Mesenchymal stem cell (in vitro differentiated cells and primary cell): Measurements from ENCODE around the gene SOX8.

Experiments used
- DNase-seq: peaks from one replicate; pipeline ENCODE4 v3.0.0-alpha.2; 2013
- H2AFZ ChIP-seq: one replicate; pipeline ENCODE4 v1.6.1; 2013; ENCODE audit warnings: low read depth, mild to moderate bottlenecking, control low read depth, inconsistent platforms, low read length, moderate library complexity
- H2AK5ac ChIP-seq: 2 replicates; pipeline ENCODE4 v1.6.1; 2013; ENCODE audit warnings: low read length, moderate library complexity, mild to moderate bottlenecking, inconsistent platforms; ENCODE audit not compliant: severe bottlenecking
- H2BK120ac ChIP-seq: one replicate; pipeline ENCODE4 v1.6.1; 2013; ENCODE audit warnings: low read depth, mild to moderate bottlenecking, inconsistent platforms, low read length, moderate library complexity
- H2BK12ac ChIP-seq, 2 experiments: one replicate each; pipeline ENCODE4 v1.6.1; 2013; ENCODE audit warnings: inconsistent platforms in 2 of 2, low read length in 2 of 2, mild to moderate bottlenecking in 2 of 2, moderate library complexity in 2 of 2, control low read depth in 1 of 2
- H2BK15ac ChIP-seq: one replicate; pipeline ENCODE4 v1.6.1; 2013; ENCODE audit warnings: mild to moderate bottlenecking, low read depth, inconsistent platforms; ENCODE audit not compliant: poor library complexity, severe bottlenecking
- H2BK5ac ChIP-seq: 2 replicates; pipeline ENCODE4 v1.6.1; 2013; ENCODE audit warnings: low read depth, mild to moderate bottlenecking, low read length, control low read depth, inconsistent platforms; ENCODE audit not compliant: poor library complexity, severe bottlenecking
- H3K14ac ChIP-seq, 2 experiments: one replicate each; pipeline ENCODE4 v1.6.1; 2013; ENCODE audit warnings: inconsistent platforms in 2 of 2, low read length in 2 of 2, control low read depth in 1 of 2, mild to moderate bottlenecking in 1 of 2, moderate library complexity in 1 of 2
- H3K18ac ChIP-seq, 2 experiments: one replicate each; pipeline ENCODE4 v1.6.1; 2013; ENCODE audit warnings: inconsistent platforms in 2 of 2, low read length in 2 of 2, control low read depth in 1 of 2, low read depth in 1 of 2, mild to moderate bottlenecking in 1 of 2
- H3K23ac ChIP-seq, 2 experiments: one replicate each; pipeline ENCODE4 v1.6.1; 2013; ENCODE audit warnings: inconsistent platforms in 2 of 2, low read length in 2 of 2, mild to moderate bottlenecking in 2 of 2, moderate library complexity in 2 of 2, control low read depth in 1 of 2
- H3K27ac ChIP-seq: 2 replicates; pipeline ENCODE4 v1.5.1; 2013; ENCODE audit warnings: mild to moderate bottlenecking, moderate library complexity, low read length, control low read depth, inconsistent platforms; ENCODE audit not compliant: poor library complexity, severe bottlenecking
- H3K27me3 ChIP-seq, 2 experiments: 2 replicates each; pipeline versions ENCODE4 v1.6.1 to v1.7.0; 2013; ENCODE audit warnings: low read length in 2 of 2, mild to moderate bottlenecking in 2 of 2, moderate library complexity in 2 of 2, control low read depth in 1 of 2, inconsistent platforms in 1 of 2; ENCODE audit not compliant: control insufficient read depth in 1 of 2, insufficient read depth in 1 of 2
- H3K36me3 ChIP-seq, 2 experiments: 2 replicates each; pipeline versions ENCODE4 v1.6.1 to v1.7.0; 2013; ENCODE audit warnings: low read length in 2 of 2, control low read depth in 1 of 2, inconsistent platforms in 1 of 2, low read depth in 1 of 2, mild to moderate bottlenecking in 1 of 2; ENCODE audit not compliant: insufficient read depth in 2 of 2, control insufficient read depth in 1 of 2
- H3K4ac ChIP-seq, 2 experiments: one replicate each; pipeline ENCODE4 v1.6.1; 2013; ENCODE audit warnings: inconsistent platforms in 2 of 2, low read length in 2 of 2, mild to moderate bottlenecking in 2 of 2, moderate library complexity in 2 of 2, control low read depth in 1 of 2, low read depth in 1 of 2
- H3K4me1 ChIP-seq: 2 replicates; pipeline ENCODE4 v1.6.1; 2013; ENCODE audit warnings: low read depth, low read length, control low read depth; ENCODE audit not compliant: control insufficient read depth, insufficient read depth
- H3K4me2 ChIP-seq: 2 replicates; pipeline ENCODE4 v1.6.1; 2013; ENCODE audit warnings: low read length, mild to moderate bottlenecking, inconsistent platforms; ENCODE audit not compliant: poor library complexity, severe bottlenecking
- H3K4me3 ChIP-seq, 2 experiments: 2 replicates each; pipeline versions ENCODE4 v1.5.1 to v1.7.0; 2013; ENCODE audit warnings: low read length in 2 of 2, mild to moderate bottlenecking in 2 of 2, control low read depth in 1 of 2, low read depth in 1 of 2; ENCODE audit not compliant: insufficient read depth in 1 of 2
- H3K79me1 ChIP-seq: replicated peaks from 2 replicates; pipeline ENCODE4 v1.6.1; 2013; ENCODE audit warnings: mild to moderate bottlenecking, control low read depth, low read length, inconsistent platforms; ENCODE audit not compliant: poor library complexity, severe bottlenecking
- H3K9ac ChIP-seq: 2 replicates; pipeline ENCODE4 v1.7.0; 2013; ENCODE audit warnings: mild to moderate bottlenecking, low read length, moderate library complexity
- H3K9me3 ChIP-seq: 2 replicates; pipeline ENCODE4 v1.7.0; 2013; ENCODE audit warnings: mild to moderate bottlenecking, low read length; ENCODE audit not compliant: control insufficient read depth
- H4K8ac ChIP-seq: one replicate; pipeline ENCODE4 v1.6.1; 2013; ENCODE audit warnings: inconsistent platforms, mild to moderate bottlenecking, low read length, moderate library complexity
- H4K91ac ChIP-seq: one replicate; pipeline ENCODE4 v1.6.1; 2013; ENCODE audit warnings: mild to moderate bottlenecking, low read length, inconsistent platforms
- WGBS: methylation state at CpG from one replicate; pipeline ENCODE4 v1.1.7; 2013; ENCODE audit warnings: mixed read lengths; 5-methylcytosine and 5-hydroxymethylcytosine counted together

Gene SOX8

GRCh38 chr16:965036-965395 is 16.6 kb upstream of the SOX8 start:
- Histone ChIP-seq H4K8ac (no peak overlapping the region), H2AFZ (no peak overlapping the region), H2BK15ac (no peak overlapping the region), H2BK120ac (no peak overlapping the region), H3K9me3 (no peaks in the 10 kb centered on the region), H2AK5ac (no peak overlapping the region), H3K27me3 (no peaks in the 10 kb centered on the region), H3K27ac (no peak overlapping the region), H3K9ac (no peak overlapping the region), H3K4me3 (no peak overlapping the region), H3K14ac (no peak overlapping the region), H3K36me3 (peaks cover 21 to 22% of the 10 kb centered on the region in 2 experiments), H2BK5ac (no peak overlapping the region), H3K18ac (no peak overlapping the region), H3K4me1 (peaks cover 7% of the 10 kb centered on the region), H2BK12ac (no peak overlapping the region), H3K4me2 (no peak overlapping the region), H3K79me1 (peaks cover 8% of the 10 kb centered on the region), H3K23ac (no peak overlapping the region), H3K4ac (no peak overlapping the region), H4K91ac (no peak overlapping the region)
- no peak for DNase-seq
- WGBS, result 91% methylated on average over 13 of the region's 13 CpGs

- Histone ChIP-seq H2AK5ac (no peak overlapping the region), H3K79me1 (peaks cover 8% of the 10 kb centered on the region), H3K27ac (no peak overlapping the region), H3K4me3 (no peak overlapping the region), H3K23ac (no peak overlapping the region), H4K91ac (no peak overlapping the region), H3K4ac (no peak overlapping the region), H3K14ac (no peak overlapping the region), H2BK15ac (no peak overlapping the region), H3K27me3 (no peaks in the 10 kb centered on the region), H3K4me1 (peaks cover 8% of the 10 kb centered on the region), H3K9ac (no peak overlapping the region), H4K8ac (no peak overlapping the region), H3K18ac (no peak overlapping the region), H3K4me2 (no peak overlapping the region), H3K9me3 (no peaks in the 10 kb centered on the region), H2BK5ac (no peak overlapping the region), H2AFZ (no peak overlapping the region), H2BK120ac (no peak overlapping the region), H3K36me3 (peaks cover 21 to 22% of the 10 kb centered on the region in 2 experiments), H2BK12ac (no peak overlapping the region)
- DNase-seq, result no peak
- WGBS, result 89% methylated on average over 4 of the region's 4 CpGs
Observed at GRCh38 chr16:965487-965886, 16.1 kb upstream of the SOX8 start.

GRCh38 chr16:966035-966434 is 15.5 kb upstream of the SOX8 start:
- no peak overlapping the region for H4K91ac ChIP-seq
- H3K4ac ChIP-seq, result no peak overlapping the region
- H2BK15ac ChIP-seq, result no peak overlapping the region
- H3K27ac ChIP-seq, result no peak overlapping the region
- no peak overlapping the region for H3K23ac ChIP-seq
- peaks cover 21 to 22% of the 10 kb centered on the region in 2 experiments for H3K36me3 ChIP-seq
- WGBS, result 88% methylated on average over 18 of the region's 18 CpGs
- no peak overlapping the region for H3K18ac ChIP-seq
- H3K79me1 ChIP-seq, result peaks cover 8% of the 10 kb centered on the region
- H2AFZ ChIP-seq, result no peak overlapping the region
- no peak overlapping the region for H2BK120ac ChIP-seq
- no peak overlapping the region for H3K4me2 ChIP-seq
- H2BK5ac ChIP-seq, result no peak overlapping the region
- H3K4me3 ChIP-seq, result no peak overlapping the region
- DNase-seq, result no peak
- H2AK5ac ChIP-seq, result no peak overlapping the region
- H3K9ac ChIP-seq, result no peak overlapping the region
- no peaks in the 10 kb centered on the region for H3K9me3 ChIP-seq
- no peaks in the 10 kb centered on the region for H3K27me3 ChIP-seq
- no peak overlapping the region for H4K8ac ChIP-seq
- no peak overlapping the region for H2BK12ac ChIP-seq
- peaks cover 9% of the 10 kb centered on the region for H3K4me1 ChIP-seq
- H3K14ac ChIP-seq, result no peak overlapping the region

DNA sequence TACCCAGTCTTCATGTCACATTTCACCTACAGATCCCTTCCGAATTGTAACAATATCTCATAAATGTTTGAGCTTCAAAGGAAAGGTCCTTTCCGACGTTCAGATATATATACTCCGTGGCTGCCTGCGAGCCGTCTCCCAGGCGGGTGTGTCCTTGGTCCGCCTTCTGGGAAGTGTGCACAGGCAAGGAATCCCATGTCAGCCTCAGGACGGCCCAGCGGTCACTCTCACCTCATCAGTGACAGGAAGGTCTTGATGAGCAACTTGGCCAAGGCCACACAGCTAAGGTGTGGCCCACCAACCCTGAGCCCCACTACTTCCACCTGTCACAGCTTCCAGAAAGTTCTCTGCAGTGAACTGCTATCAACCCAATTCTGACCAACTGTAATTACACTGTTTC is 15.1 kb upstream of the SOX8 start:
- H3K4ac ChIP-seq, result no peak overlapping the region
- H3K27ac ChIP-seq, result no peak overlapping the region
- 91% methylated on average over 10 of the region's 10 CpGs for WGBS
- H3K9ac ChIP-seq, result no peak overlapping the region
- H3K9me3 ChIP-seq, result no peaks in the 10 kb centered on the region
- H3K4me2 ChIP-seq, result no peak overlapping the region
- H3K4me1 ChIP-seq, result peaks cover 11% of the 10 kb centered on the region
- H3K14ac ChIP-seq, result no peak overlapping the region
- H3K27me3 ChIP-seq, result peaks cover 0 to 4% of the 10 kb centered on the region in 2 experiments
- H3K36me3 ChIP-seq, result peaks cover 21 to 22% of the 10 kb centered on the region in 2 experiments
- no peak overlapping the region for H2BK5ac ChIP-seq
- no peak for DNase-seq
- no peak overlapping the region for H2AFZ ChIP-seq
- no peak overlapping the region for H2BK12ac ChIP-seq
- no peak overlapping the region for H2BK15ac ChIP-seq
- peaks cover 8% of the 10 kb centered on the region for H3K79me1 ChIP-seq
- no peak overlapping the region for H2AK5ac ChIP-seq
- no peak overlapping the region for H3K18ac ChIP-seq
- H3K4me3 ChIP-seq, result no peak overlapping the region
- no peak overlapping the region for H4K8ac ChIP-seq
- no peak overlapping the region for H4K91ac ChIP-seq
- H3K23ac ChIP-seq, result no peak overlapping the region
- H2BK120ac ChIP-seq, result no peak overlapping the region
